ENCODE results near the gene CD200R1L. TPM values are rescaled to one million over a fixed set of nuclear protein-coding genes. Genes with fewer than 3 reads are reported as not detected.
"Not testable (repeated sequence)": the region's sequence is repeated elsewhere in the genome, so short reads cannot be mapped to it uniquely, and the experiment has no call there.

The CD200R1L gene
- total RNA-seq, 2 donors from 2014 or later = not detected

DNA sequence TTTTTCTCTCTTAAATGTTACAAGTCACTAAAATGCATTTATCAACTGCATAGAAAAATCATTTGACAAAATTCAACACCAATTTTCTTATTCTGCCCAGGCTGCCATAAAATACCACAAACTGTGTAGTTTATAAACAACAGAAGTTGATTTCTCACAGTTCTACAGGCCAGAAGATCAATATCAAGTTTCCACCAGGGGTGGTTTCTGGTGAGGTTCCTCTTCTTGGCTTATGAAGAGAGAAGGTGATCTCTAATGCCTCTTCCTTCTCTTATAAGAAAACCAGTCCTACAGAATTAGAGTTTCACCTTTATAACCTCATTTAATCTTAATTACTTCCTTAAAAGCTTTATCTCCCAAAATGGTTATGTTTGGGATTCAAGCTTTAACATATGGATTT is 10.9 kb upstream of the CD200R1L start:
- ATAC-seq = peak; percentile 22
- Mint-ChIP-seq H3K36me3 (ENCODE audit: low read depth) (peaks cover 3% of the 10 kb centered on the region), H3K27ac (peak overlapping the region; percentile 17), H3K4me1 (peaks cover 18% of the 10 kb centered on the region), H3K4me3 (peak overlapping the region; percentile 2), H3K27me3 (no peaks in the 10 kb centered on the region)
- no peak for DNase-seq
- H3K9me3 ChIP-seq (ENCODE audit: control insufficient read depth, low read length, poor library complexity, severe bottlenecking) = no peaks in the 10 kb centered on the region

DNA sequence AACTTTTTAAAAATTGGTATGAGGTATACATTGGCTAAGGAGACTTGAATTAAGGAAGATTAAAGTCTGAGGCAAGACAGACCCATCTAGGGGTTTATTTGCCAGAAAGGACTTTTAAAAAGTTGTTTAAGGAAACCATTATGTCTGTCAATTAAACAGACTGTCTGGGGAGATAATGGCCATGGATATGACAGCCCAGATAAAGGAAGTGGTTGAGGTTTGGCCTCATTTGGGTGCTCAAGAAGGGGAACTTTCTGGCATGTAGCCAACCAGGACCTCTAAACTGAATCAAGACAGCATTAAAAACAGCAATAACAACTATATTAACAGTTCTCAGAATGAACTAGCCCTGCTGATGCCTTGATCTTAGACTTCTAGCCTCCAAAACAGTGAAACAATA is 9.9 kb upstream of the CD200R1L start:
- Mint-ChIP-seq H3K27me3 (no peaks in the 10 kb centered on the region), H3K27ac (peak overlapping the region; percentile 17), H3K4me1 (peaks cover 18% of the 10 kb centered on the region), H3K4me3 (peak overlapping the region; percentile 25), H3K36me3 (ENCODE audit: low read depth) (peaks cover 3% of the 10 kb centered on the region)
- peak; percentile 75 for ATAC-seq
- no peaks in the 10 kb centered on the region for H3K9me3 ChIP-seq (ENCODE audit: control insufficient read depth, low read length, poor library complexity, severe bottlenecking)
- no peak for DNase-seq

DNA sequence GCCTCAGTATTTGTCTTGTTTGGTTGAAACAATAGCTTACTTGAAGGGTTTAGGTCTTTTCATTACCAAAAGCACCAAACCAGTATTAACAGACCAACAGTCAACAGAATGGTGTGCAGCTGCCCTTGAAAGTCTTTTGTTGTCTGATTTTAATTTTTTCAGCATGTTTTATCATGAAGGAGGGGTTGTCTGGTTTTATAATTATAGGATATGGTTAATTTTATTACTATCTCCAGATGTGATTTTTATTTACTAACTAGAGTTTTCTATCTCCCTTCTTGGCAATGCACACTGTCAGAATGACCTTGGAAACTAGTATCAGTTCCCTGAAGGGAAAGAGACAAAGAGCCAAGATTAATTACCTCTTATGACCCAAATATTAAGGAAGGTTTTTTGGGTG is 9.2 kb upstream of the CD200R1L start:
- no peaks in the 10 kb centered on the region for H3K27me3 Mint-ChIP-seq
- DNase-seq = no peak
- no peak overlapping the region for H3K4me3 Mint-ChIP-seq
- peak overlapping the region; percentile 6 for H3K27ac Mint-ChIP-seq
- no peak for ATAC-seq
- peaks cover 3% of the 10 kb centered on the region for H3K36me3 Mint-ChIP-seq (ENCODE audit: low read depth)
- H3K4me1 Mint-ChIP-seq = peaks cover 18% of the 10 kb centered on the region
- H3K9me3 ChIP-seq (ENCODE audit: control insufficient read depth, low read length, poor library complexity, severe bottlenecking) = no peaks in the 10 kb centered on the region

DNA sequence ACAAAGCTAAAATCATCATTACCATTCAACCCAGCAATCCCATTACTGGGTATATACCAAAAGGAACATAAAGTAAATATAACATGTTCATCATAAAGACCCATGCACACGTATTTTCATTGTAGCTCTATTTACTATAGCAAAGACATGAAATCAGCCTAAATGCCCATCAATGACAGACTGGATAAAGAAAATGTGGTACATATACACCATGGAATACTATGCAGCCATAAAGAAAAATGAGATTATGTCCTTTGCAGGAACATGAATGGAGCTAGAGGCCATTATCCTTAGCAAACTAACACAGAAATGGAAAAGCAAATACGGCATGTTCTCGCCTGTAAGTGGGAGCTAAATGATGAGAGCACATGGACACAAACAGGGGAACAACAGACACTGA is 8.4 kb upstream of the CD200R1L start:
- not testable (repeated sequence) for H3K27ac Mint-ChIP-seq; H3K4me3 Mint-ChIP-seq; DNase-seq; ATAC-seq; H3K9me3 ChIP-seq (ENCODE audit: control insufficient read depth, low read length, poor library complexity, severe bottlenecking); H3K36me3 Mint-ChIP-seq (ENCODE audit: low read depth); H3K27me3 Mint-ChIP-seq
- peaks cover 18% of the 10 kb centered on the region for H3K4me1 Mint-ChIP-seq

DNA sequence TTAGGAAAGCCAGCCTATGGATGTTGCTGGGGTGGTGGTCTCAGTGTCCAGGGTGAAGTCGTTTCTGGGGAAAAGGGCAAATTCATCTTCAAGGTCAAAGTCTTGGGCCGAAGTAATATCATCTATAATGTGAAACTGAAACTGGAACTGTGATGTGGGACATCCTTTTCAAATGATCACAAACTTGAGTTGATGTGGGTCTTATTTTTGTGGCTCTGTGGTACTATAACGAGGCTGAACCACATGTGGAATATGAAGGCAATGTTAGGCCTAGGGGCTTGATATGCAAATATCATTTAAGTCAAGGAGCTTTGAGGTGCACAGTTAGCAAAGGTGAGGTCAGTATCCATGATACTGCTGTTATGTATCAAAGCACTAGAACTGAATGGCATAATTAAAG is 1.5 kb upstream of the CD200R1L start:
- Mint-ChIP-seq H3K27me3 (no peaks in the 10 kb centered on the region), H3K4me1 (peaks cover 15% of the 10 kb centered on the region), H3K4me3 (peak overlapping the region; percentile 46), H3K27ac (peak overlapping the region; percentile 27), H3K36me3 (ENCODE audit: low read depth) (no peaks in the 10 kb centered on the region)
- H3K9me3 ChIP-seq (ENCODE audit: control insufficient read depth, low read length, poor library complexity, severe bottlenecking) = peaks cover 5% of the 10 kb centered on the region
- ATAC-seq = peak; percentile 66
- DNase-seq = no peak

DNA sequence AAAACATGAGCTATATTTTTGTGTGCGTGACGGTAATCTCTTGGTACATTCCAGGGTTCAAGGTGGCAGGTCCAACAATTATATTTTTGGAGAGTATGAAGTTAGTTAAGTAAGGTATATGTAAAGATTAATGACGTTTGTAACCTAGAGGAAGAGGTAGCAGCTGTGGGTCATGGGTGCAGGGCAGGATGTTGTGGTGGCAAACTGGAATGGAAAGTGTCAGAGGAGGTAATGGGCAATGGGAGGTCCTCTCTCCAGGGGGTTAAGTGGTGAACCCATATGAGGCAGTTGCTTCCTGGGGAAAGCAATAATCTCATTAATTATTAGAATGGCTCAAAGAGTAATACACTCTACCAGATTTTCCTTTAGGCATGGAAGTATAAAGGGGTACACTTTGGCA is 1.0 kb upstream of the CD200R1L start:
- Mint-ChIP-seq H3K4me1 (peaks cover 15% of the 10 kb centered on the region), H3K36me3 (ENCODE audit: low read depth) (no peaks in the 10 kb centered on the region), H3K27ac (peak overlapping the region; percentile 27), H3K4me3 (peak overlapping the region; percentile 46), H3K27me3 (no peaks in the 10 kb centered on the region)
- ATAC-seq (peak; percentile 95), DNase-seq (no peak)
- H3K9me3 ChIP-seq (ENCODE audit: control insufficient read depth, low read length, poor library complexity, severe bottlenecking) = peaks cover 5% of the 10 kb centered on the region

DNA sequence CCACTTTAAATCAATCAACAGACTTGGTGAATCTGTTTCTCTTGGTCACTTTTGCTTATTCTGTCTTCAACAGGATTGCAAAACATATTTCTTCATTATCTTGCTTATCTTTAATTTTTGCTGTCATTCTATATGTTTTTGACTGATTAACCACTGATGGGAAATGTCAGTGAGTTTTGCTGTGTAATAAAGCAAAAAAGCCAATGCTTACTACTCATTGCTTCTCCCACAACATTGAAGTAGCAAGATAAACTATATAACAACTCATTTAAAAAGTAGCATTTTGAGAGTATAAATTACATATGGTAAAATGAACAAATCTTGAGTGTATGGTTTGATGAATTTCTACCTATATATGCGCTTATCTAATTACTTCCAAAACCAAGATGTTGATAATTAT is 892 bp downstream of the CD200R1L start:
- Mint-ChIP-seq H3K36me3 (ENCODE audit: low read depth) (no peaks in the 10 kb centered on the region), H3K27ac (no peak overlapping the region), H3K4me3 (no peak overlapping the region), H3K27me3 (no peaks in the 10 kb centered on the region), H3K4me1 (peaks cover 15% of the 10 kb centered on the region)
- DNase-seq = no peak
- H3K9me3 ChIP-seq (ENCODE audit: control insufficient read depth, low read length, poor library complexity, severe bottlenecking) = peaks cover 5% of the 10 kb centered on the region
- ATAC-seq = no peak

DNA sequence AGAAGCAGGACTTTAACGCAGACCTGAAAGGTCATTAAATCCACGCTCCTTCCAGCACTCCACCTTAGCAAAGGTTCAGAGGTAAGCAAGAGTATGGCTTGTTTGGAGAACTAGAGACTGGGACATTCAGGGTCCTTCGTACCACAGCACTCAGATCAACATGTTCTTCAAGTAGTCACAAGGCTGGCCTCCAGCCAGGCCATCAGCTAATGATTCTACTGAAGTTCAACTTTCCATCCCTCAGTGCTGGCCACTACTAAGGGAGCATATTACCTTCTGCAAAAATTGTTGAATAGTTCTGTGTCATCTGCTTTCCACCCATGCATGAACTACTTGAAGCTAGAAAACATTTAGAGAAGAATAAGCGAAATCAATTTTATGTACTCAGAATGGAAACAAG is 17.6 kb downstream of the CD200R1L start:
- DNase-seq = no peak
- Mint-ChIP-seq H3K4me1 (no peaks in the 10 kb centered on the region), H3K36me3 (ENCODE audit: low read depth) (no peaks in the 10 kb centered on the region), H3K27ac (no peak overlapping the region), H3K4me3 (no peak overlapping the region), H3K27me3 (no peaks in the 10 kb centered on the region)
- ATAC-seq = no peak
- no peaks in the 10 kb centered on the region for H3K9me3 ChIP-seq (ENCODE audit: control insufficient read depth, low read length, poor library complexity, severe bottlenecking)

DNA sequence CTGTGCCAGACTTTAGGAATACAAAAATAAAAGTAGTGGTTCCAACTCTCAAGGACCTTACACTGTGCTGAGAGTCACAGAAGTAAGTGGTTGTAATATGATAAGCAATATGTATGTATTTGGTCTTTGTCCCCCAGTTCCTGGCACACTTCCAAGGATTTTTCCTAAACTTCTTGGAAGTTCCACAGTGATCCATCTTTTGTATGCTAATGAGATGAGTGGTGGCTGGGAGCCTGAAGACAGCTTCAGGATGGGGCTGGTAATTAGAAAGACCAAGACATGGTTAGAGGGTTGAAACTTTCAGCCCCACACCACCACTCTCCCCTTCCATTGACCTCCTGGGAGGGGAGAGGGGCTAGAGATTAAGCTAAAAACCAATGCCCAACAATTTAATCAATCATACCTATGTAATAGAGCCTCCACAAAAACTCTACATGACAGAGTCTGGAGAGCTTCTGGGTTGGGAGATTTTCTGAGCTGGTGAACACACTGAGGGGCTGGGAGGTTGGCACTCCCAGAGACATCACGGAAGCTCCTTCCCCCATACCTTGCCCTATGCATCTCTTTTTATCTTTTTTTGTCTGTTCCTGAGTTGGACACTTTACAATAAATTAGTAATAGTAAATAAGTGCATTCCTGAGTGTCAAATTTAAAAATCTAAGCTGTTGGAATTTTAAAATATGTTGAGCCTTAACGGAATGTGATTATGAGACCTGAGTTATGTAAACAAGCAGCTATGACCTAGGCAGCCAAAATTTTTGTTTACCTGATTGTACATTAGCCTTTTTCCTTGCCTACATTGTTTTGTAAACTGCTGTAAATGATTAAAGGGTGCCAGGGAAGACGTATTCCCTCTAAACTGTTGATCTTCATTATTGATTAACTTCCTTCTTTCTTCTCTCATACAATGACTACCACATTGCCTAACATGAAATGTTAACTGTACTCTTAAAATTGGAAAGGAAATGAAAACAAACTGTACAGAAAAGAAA is 24.3 kb downstream of the CD200R1L start:
- no peaks in the 10 kb centered on the region for H3K36me3 Mint-ChIP-seq (ENCODE audit: low read depth)
- ATAC-seq (no peak), DNase-seq (no peak)
- H3K27me3 Mint-ChIP-seq = peaks cover 4% of the 10 kb centered on the region
- no peak overlapping the region for H3K4me3 Mint-ChIP-seq
- H3K9me3 ChIP-seq (ENCODE audit: control insufficient read depth, low read length, poor library complexity, severe bottlenecking) = no peaks in the 10 kb centered on the region
- H3K27ac Mint-ChIP-seq = no peak overlapping the region
- H3K4me1 Mint-ChIP-seq = no peaks in the 10 kb centered on the region

DNA sequence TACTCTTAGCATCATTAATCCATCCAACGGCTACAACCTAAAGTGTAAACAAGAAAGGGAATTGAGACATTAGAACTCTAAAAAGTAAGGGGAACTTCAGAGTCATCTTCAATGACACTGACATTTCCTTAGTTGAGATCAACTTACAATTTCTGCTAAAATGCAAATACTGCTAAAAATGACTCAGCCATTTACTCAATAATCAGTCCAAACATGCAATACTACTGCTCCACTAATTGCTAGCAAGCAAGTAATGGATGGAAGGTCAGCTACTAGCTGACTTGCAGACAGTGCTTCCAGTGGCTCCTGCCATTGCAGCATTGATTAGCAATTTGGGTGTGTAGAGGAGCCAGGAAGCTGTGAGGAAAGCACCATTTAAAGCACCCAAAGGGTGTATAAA is 28.4 kb downstream of the CD200R1L start:
- H3K4me1 Mint-ChIP-seq = peaks cover 9% of the 10 kb centered on the region
- no peak overlapping the region for H3K27ac Mint-ChIP-seq
- peaks cover 4% of the 10 kb centered on the region for H3K27me3 Mint-ChIP-seq
- ATAC-seq = no peak
- no peaks in the 10 kb centered on the region for H3K9me3 ChIP-seq (ENCODE audit: control insufficient read depth, low read length, poor library complexity, severe bottlenecking)
- H3K4me3 Mint-ChIP-seq = no peak overlapping the region
- DNase-seq = no peak
- no peaks in the 10 kb centered on the region for H3K36me3 Mint-ChIP-seq (ENCODE audit: low read depth)

DNA sequence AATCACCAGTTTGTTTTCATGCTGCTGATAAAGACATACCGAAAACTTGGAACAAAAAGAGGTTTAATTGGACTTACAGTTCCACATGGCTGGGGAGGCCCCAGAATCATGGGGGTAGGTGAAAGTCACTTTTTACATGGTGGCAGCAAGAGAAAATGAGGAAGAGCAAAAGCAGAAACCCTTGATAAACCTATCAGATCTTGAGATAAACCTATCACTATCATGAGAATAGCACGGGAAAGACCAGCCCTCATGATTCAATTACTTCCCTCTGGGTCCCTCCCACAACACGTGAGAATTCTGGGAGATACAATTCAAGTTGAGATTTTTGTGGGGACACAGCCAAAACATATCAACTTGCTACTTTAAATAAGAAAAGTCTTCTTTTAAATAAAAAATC is 28.9 kb downstream of the CD200R1L start:
- DNase-seq (no peak), ATAC-seq (no peak)

DNA sequence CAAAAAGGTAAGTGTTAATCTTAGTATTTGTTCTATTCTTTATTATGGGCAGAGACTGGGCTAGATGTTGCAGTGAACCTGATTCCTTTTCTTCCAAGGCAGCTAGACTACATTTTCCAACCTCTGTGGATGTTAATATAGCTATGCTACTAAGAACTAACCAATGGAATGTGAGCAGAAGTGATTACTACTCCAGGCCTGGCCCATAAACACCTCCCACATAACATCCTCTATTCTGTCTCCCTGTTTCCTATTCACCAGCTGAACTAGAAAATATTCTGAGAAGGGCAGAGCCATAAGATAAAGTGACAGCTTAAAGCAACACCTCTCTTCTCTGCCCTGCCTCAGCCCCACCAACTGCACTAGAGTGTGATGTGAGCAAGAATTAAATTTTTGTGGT is 29.4 kb downstream of the CD200R1L start:
- no peak for ATAC-seq

More for the DNA sequence above, 28.9 kb downstream of the CD200R1L start:
- peaks cover 4% of the 10 kb centered on the region for H3K27me3 Mint-ChIP-seq
- H3K27ac Mint-ChIP-seq = no peak overlapping the region
- no peaks in the 10 kb centered on the region for H3K36me3 Mint-ChIP-seq (ENCODE audit: low read depth)
- peaks cover 12% of the 10 kb centered on the region for H3K4me1 Mint-ChIP-seq
- H3K9me3 ChIP-seq (ENCODE audit: control insufficient read depth, low read length, poor library complexity, severe bottlenecking) = no peaks in the 10 kb centered on the region
- H3K4me3 Mint-ChIP-seq = no peak overlapping the region

DNA sequence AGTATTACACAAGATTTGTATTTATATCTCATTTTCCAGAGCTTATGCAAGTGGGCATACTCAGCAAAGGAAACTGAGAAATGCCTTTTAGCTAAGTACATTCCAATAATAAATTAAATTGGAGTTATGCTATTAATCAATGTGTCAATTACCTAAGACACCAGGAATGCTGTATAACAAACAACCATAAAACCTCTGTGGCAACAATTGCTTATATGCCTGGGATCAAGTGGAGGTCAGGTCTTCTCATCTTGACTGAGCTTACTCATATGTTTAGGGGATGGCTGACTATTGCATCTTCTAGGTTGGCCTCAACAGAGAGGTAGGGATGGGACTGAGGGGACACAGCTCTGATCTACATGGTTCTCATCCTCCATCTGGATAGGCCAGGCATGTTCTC is 30.7 kb downstream of the CD200R1L start:
- DNase-seq (no peak), ATAC-seq (no peak)
- no peak overlapping the region for H3K27ac Mint-ChIP-seq
- no peak overlapping the region for H3K4me3 Mint-ChIP-seq
- H3K36me3 Mint-ChIP-seq (ENCODE audit: low read depth) = no peaks in the 10 kb centered on the region
- H3K27me3 Mint-ChIP-seq = no peaks in the 10 kb centered on the region
- H3K4me1 Mint-ChIP-seq = peaks cover 18% of the 10 kb centered on the region
- H3K9me3 ChIP-seq (ENCODE audit: control insufficient read depth, low read length, poor library complexity, severe bottlenecking) = no peaks in the 10 kb centered on the region

More for the DNA sequence above, 29.4 kb downstream of the CD200R1L start:
- Mint-ChIP-seq H3K36me3 (ENCODE audit: low read depth) (no peaks in the 10 kb centered on the region), H3K27me3 (peaks cover 4% of the 10 kb centered on the region), H3K4me1 (peaks cover 15% of the 10 kb centered on the region), H3K27ac (no peak overlapping the region), H3K4me3 (no peak overlapping the region)
- H3K9me3 ChIP-seq (ENCODE audit: control insufficient read depth, low read length, poor library complexity, severe bottlenecking) = no peaks in the 10 kb centered on the region
- no peak for DNase-seq

DNA sequence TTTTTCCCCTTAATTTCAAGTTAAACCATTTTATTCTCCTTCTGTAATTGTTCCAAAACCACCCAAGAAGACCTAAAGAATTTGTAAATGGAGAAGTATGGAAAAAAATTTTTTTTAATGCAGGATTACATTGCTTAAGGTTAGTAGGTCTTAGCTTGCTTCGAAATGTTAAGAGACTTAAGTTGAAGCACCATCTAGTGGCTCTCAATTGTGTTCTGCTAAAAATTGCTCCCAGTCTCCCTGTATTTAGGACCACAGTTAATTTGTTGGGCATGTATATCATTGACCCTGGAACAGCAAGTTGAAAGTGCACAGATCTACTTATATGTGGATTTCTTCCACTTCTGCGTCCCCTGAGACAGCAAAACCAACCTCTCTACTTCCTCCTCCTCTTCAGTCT is 32.4 kb downstream of the CD200R1L start:
- ATAC-seq = no peak
- peak overlapping the region; percentile 61 for H3K27ac Mint-ChIP-seq
- H3K36me3 Mint-ChIP-seq (ENCODE audit: low read depth) = no peaks in the 10 kb centered on the region
- H3K9me3 ChIP-seq (ENCODE audit: control insufficient read depth, low read length, poor library complexity, severe bottlenecking) = no peaks in the 10 kb centered on the region
- no peaks in the 10 kb centered on the region for H3K27me3 Mint-ChIP-seq
- H3K4me1 Mint-ChIP-seq = peaks cover 18% of the 10 kb centered on the region
- DNase-seq = no peak
- no peak overlapping the region for H3K4me3 Mint-ChIP-seq
